GM12892 (cell line): ENCODE results near the gene SMIM36.

Experiments used
- POLR2A ChIP-seq: IDR thresholded peaks from 2 replicates; pipeline ENCODE4 v1.6.1; 2011; ENCODE audit warnings: low read depth, low read length, control low read depth
- POLR2AphosphoS5 ChIP-seq: IDR thresholded peaks from 2 replicates; pipeline ENCODE4 v1.6.1; 2011; ENCODE audit warnings: low read depth, low read length, control low read depth
- TAF1 ChIP-seq: IDR thresholded peaks from 2 replicates; pipeline ENCODE4 v1.6.1; 2011; ENCODE audit warnings: low read depth, mild to moderate bottlenecking, control low read depth, low read length, borderline replicate concordance

- TF ChIP-seq POLR2A (no peak), TAF1 (no peak), POLR2AphosphoS5 (no peak)
These were observed 37.9 kb upstream of the SMIM36 start for GRCh38 chr17:55549140-55549539.
